Transverse colon (tissue), 4 donors: ENCODE measurements around the gene OR56A4. TPM values are rescaled to one million over a fixed set of nuclear protein-coding genes. Genes with fewer than 3 reads are reported as not detected.

Experiments
- DNase-seq: peaks from one replicate; pipeline ENCODE4 v3.0.0-alpha.2; 2019
- H3K27ac ChIP-seq, 4 donors: fragments of 200-600 bp; sonication (generic); 2 replicates each; pipeline ENCODE4 v1.5.1; 2016 to 2018; ENCODE audit warnings: inconsistent platforms in 4 of 4
- H3K27me3 ChIP-seq: fragments of 200-600 bp; sonication (generic); 2 replicates; pipeline ENCODE4 v1.5.1; 2017; ENCODE audit warnings: inconsistent platforms
- H3K36me3 ChIP-seq, 4 donors: fragments of 200-600 bp; sonication (generic); 2 replicates each; pipeline ENCODE4 v1.5.1; 2017 to 2019; ENCODE audit warnings: inconsistent platforms in 4 of 4
- H3K4me1 ChIP-seq, 4 donors: fragments of 200-600 bp; sonication (generic); 2 replicates each; pipeline ENCODE4 v1.5.1; 2017 to 2020; ENCODE audit warnings: inconsistent platforms in 4 of 4
- H3K4me3 ChIP-seq, 4 donors: fragments of 200-600 bp; sonication (generic); 1 replicate in 1 of 4; 2 replicates in 3 of 4; pipeline versions ENCODE4 v1.5.1 to v1.6.1; 2017 to 2019; ENCODE audit warnings: inconsistent platforms in 4 of 4
- H3K9me3 ChIP-seq, 2 donors: fragments of 200-600 bp; sonication (generic); 2 replicates each; pipeline ENCODE4 v1.5.1; 2017 to 2019; ENCODE audit warnings: inconsistent platforms in 2 of 2
- EP300 ChIP-seq: sonication (generic); formaldehyde crosslinking; IDR thresholded peaks from one replicate; pipeline ENCODE4 v1.6.1; 2017; ENCODE audit warnings: antibody characterized with exemption, low read depth
- POLR2A ChIP-seq: fragments of 450-650 bp; IDR thresholded peaks from one replicate; pipeline ENCODE4 v1.6.1; 2016; ENCODE audit warnings: antibody characterized with exemption, mild to moderate bottlenecking, moderate library complexity
- POLR2AphosphoS5 ChIP-seq, 3 donors: sonication (generic); formaldehyde crosslinking; IDR thresholded peaks; one replicate each; pipeline ENCODE4 v1.6.1; 2016; ENCODE audit warnings: antibody characterized with exemption in 3 of 3
- WGBS, 2 donors: methylation state at CpG; one replicate each; pipeline ENCODE4 v1.1.5; 2018; ENCODE audit warnings: low coverage in 1 of 2; 5-methylcytosine and 5-hydroxymethylcytosine counted together
- in situ Hi-C, 4 donors: fragments of 200-750 bp; cut with MboI; loops; one replicate each; pipeline versions ENCODE4 v1.15.0 to v1.15.1; 2017; ENCODE audit warnings: low sequenced_read_pairs in 3 of 4, low pct_ligation_motif_present in 1 of 4, low pct_unique_long_range_greater_than_20kb in 1 of 4
- intact Hi-C: fragments of 100-400 bp; cut with DNase I; formaldehyde crosslinking; loops from one replicate; pipeline ENCODE4 v1.15.1; 2023; ENCODE audit warnings: low total_unique reads
- total RNA-seq, 4 donors: library from RNA; depleted of rRNA; stranded (reverse); fragments of >200 nt; gene quantifications; one replicate each; pipeline ENCODE4 v1.1.0, GENCODE V29; 2016
- TF ChIP-seq, protein P1 (sequence below), 5 experiments: fragments of 200-600 bp in 3 of 5; fragments of 450-650 bp in 2 of 5; sonication (generic) in 3 of 5; IDR thresholded peaks; 1 replicate in 2 of 5; 2 replicates in 3 of 5; pipeline ENCODE4 v1.5.1; 2016 to 2017; ENCODE audit warnings: antibody characterized with exemption in 5 of 5, inconsistent platforms in 3 of 5, mild to moderate bottlenecking in 2 of 5, moderate library complexity in 1 of 5

OR56A4 gene
- total RNA-seq, 4 donors from 2014 or later = 0.14 TPM; not detected in 3

GRCh38 chr11:6013042-6013441 is 6.3 kb upstream of the OR56A4 start:
- no peak for DNase-seq
- H3K27ac ChIP-seq = no peak overlapping the region
- TF ChIP-seq, protein P1, sequence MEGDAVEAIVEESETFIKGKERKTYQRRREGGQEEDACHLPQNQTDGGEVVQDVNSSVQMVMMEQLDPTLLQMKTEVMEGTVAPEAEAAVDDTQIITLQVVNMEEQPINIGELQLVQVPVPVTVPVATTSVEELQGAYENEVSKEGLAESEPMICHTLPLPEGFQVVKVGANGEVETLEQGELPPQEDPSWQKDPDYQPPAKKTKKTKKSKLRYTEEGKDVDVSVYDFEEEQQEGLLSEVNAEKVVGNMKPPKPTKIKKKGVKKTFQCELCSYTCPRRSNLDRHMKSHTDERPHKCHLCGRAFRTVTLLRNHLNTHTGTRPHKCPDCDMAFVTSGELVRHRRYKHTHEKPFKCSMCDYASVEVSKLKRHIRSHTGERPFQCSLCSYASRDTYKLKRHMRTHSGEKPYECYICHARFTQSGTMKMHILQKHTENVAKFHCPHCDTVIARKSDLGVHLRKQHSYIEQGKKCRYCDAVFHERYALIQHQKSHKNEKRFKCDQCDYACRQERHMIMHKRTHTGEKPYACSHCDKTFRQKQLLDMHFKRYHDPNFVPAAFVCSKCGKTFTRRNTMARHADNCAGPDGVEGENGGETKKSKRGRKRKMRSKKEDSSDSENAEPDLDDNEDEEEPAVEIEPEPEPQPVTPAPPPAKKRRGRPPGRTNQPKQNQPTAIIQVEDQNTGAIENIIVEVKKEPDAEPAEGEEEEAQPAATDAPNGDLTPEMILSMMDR (IDR thresholded peaks at IDR 0.05) = no peak
- TF ChIP-seq EP300 (no peak), POLR2AphosphoS5 (IDR thresholded peaks at IDR 0.05) (no peak), POLR2A (no peak)
- H3K4me1 ChIP-seq = no peaks in the 10 kb centered on the region
- no peak overlapping the region for H3K4me3 ChIP-seq
- WGBS, 2 donors = 100% methylated on average over 1 of the region's 3 CpGs; no CpG with 5 or more reads in 1 of the 2 donors
- no peaks in the 10 kb centered on the region for H3K36me3 ChIP-seq
- no peaks in the 10 kb centered on the region for H3K27me3 ChIP-seq
- intact Hi-C loops = no loop called here
- H3K9me3 ChIP-seq = no peaks in the 10 kb centered on the region
- in situ Hi-C loops = loop anchor here in 1 of 4 donors (25.0 kb wide), 1 partner anchor 324 kb away; no protein-coding TSS in a partner anchor

GRCh38 chr11:6012035-6012668 is 5.4 kb upstream of the OR56A4 start:
- in situ Hi-C loops = loop anchor here in 1 of 4 donors (25.0 kb wide), 1 partner anchor 325 kb away; no protein-coding TSS in a partner anchor
- intact Hi-C loops = no loop called here
- Histone ChIP-seq H3K36me3 (no peaks in the 10 kb centered on the region), H3K27me3 (no peaks in the 10 kb centered on the region), H3K4me1 (no peaks in the 10 kb centered on the region), H3K27ac (no peak overlapping the region), H3K9me3 (no peaks in the 10 kb centered on the region), H3K4me3 (no peak overlapping the region)
- DNase-seq = no peak
- WGBS, 2 donors = 71% methylated on average over 4 of the region's 4 CpGs; no CpG with 5 or more reads in 1 of the 2 donors
- TF ChIP-seq POLR2AphosphoS5 (IDR thresholded peaks at IDR 0.05) (no peak), POLR2A (no peak), EP300 (no peak)
- TF ChIP-seq, protein P1 (IDR thresholded peaks at IDR 0.05) = no peak

- intact Hi-C loops = no loop called here
- no peaks in the 10 kb centered on the region for H3K4me1 ChIP-seq
- no peaks in the 10 kb centered on the region for H3K36me3 ChIP-seq
- in situ Hi-C loops = loop anchor here in 1 of 4 donors (25.0 kb wide), 1 partner anchor 331 kb away; no protein-coding TSS in a partner anchor
- H3K9me3 ChIP-seq = no peaks in the 10 kb centered on the region
- no peak for DNase-seq
- TF ChIP-seq POLR2AphosphoS5 (IDR thresholded peaks at IDR 0.05) (no peak), EP300 (no peak), POLR2A (no peak)
- TF ChIP-seq, protein P1 (IDR thresholded peaks at IDR 0.05) = no peak
- H3K4me3 ChIP-seq = no peak overlapping the region
- no peak overlapping the region for H3K27ac ChIP-seq
- no peaks in the 10 kb centered on the region for H3K27me3 ChIP-seq
These were observed 351 bp downstream of the OR56A4 start for GRCh38 chr11:6006395-6006794.

GRCh38 chr11:6002202-6002699 is 4.5 kb downstream of the OR56A4 start:
- Histone ChIP-seq H3K4me3 (no peak overlapping the region), H3K9me3 (no peaks in the 10 kb centered on the region), H3K27ac (no peak overlapping the region), H3K36me3 (no peaks in the 10 kb centered on the region), H3K4me1 (no peaks in the 10 kb centered on the region), H3K27me3 (no peaks in the 10 kb centered on the region)
- no peak for DNase-seq
- TF ChIP-seq, protein P1 (IDR thresholded peaks at IDR 0.05) = no peak
- no peak for TF ChIP-seq EP300
- no peak for TF ChIP-seq POLR2A
- no peak for TF ChIP-seq POLR2AphosphoS5 (IDR thresholded peaks at IDR 0.05)
- intact Hi-C loops = no loop called here
- WGBS, 2 donors = 69% methylated on average over 7 of the region's 7 CpGs; no CpG with 5 or more reads in 1 of the 2 donors
- in situ Hi-C loops = loop anchor here in 1 of 4 donors (25.0 kb wide), 1 partner anchor 335 kb away; no protein-coding TSS in a partner anchor
